Uterus (tissue), 4 donors: ENCODE results near the gene DLG3. TPM values are rescaled to one million over a fixed set of nuclear protein-coding genes. Genes with fewer than 3 reads are reported as not detected.

ENCODE experiments used
- DNase-seq, 2 donors: peaks; one replicate each; pipeline ENCODE4 v3.0.0-alpha.2; 2019 to 2020
- H3K27ac ChIP-seq, 2 donors: fragments of 200-600 bp; sonication (generic); 1 replicate in 1 of 2; 2 replicates in 1 of 2; pipeline ENCODE4 v1.5.1; 2016 to 2018
- H3K27me3 ChIP-seq, 2 donors: fragments of 200-600 bp; sonication (generic); one replicate each; pipeline ENCODE4 v1.5.1; 2018 to 2019; ENCODE audit warnings: control low read depth in 1 of 2
- H3K36me3 ChIP-seq, 2 donors: fragments of 200-600 bp; sonication (generic); one replicate each; pipeline ENCODE4 v1.5.1; 2019; ENCODE audit warnings: control low read depth in 1 of 2
- H3K4me1 ChIP-seq, 2 donors: fragments of 200-600 bp; sonication (generic); one replicate each; pipeline ENCODE4 v1.5.1; 2018 to 2019; ENCODE audit warnings: control low read depth in 1 of 2
- H3K4me3 ChIP-seq, 2 donors: fragments of 200-600 bp; sonication (generic); 1 replicate in 1 of 2; 2 replicates in 1 of 2; pipeline ENCODE4 v1.5.1; 2018 to 2019; ENCODE audit warnings: mild to moderate bottlenecking in 1 of 2
- H3K9me3 ChIP-seq, 2 donors: fragments of 200-600 bp; sonication (generic); one replicate each; pipeline ENCODE4 v1.5.1; 2019; ENCODE audit warnings: control low read depth in 1 of 2
- POLR2A ChIP-seq, 2 donors: fragments of 450-650 bp; IDR thresholded peaks; one replicate each; pipeline ENCODE4 v1.6.1; 2016; ENCODE audit warnings: antibody characterized with exemption in 2 of 2, mild to moderate bottlenecking in 1 of 2, moderate library complexity in 1 of 2
- intact Hi-C: fragments of 100-400 bp; cut with DNase I; formaldehyde crosslinking; loops from one replicate; pipeline ENCODE4 v1.15.1; 2023; ENCODE audit warnings: low total_unique reads
- total RNA-seq, 4 donors: library from RNA; depleted of rRNA in 3 of 4; stranded (reverse); fragments of >200 nt in 3 of 4; gene quantifications; one replicate each; pipeline versions ENCODE4 v1.1.0 to v1.2.4, GENCODE V29; 2014 to 2023
- TF ChIP-seq, protein P1 (sequence below), 4 experiments: fragments of 200-600 bp in 2 of 4; fragments of 450-650 bp in 2 of 4; sonication (generic) in 2 of 4; IDR thresholded peaks; one replicate each; pipeline ENCODE4 v1.5.1; 2016 to 2019; ENCODE audit warnings: antibody characterized with exemption in 4 of 4, mild to moderate bottlenecking in 2 of 4, moderate library complexity in 1 of 4
- donor health status: DM: yes; HTN: yes; CAD: no.

DLG3 gene
- total RNA-seq, 4 donors from 2014 or later: 4.9 to 72.6 (median 33.5) TPM

DNA sequence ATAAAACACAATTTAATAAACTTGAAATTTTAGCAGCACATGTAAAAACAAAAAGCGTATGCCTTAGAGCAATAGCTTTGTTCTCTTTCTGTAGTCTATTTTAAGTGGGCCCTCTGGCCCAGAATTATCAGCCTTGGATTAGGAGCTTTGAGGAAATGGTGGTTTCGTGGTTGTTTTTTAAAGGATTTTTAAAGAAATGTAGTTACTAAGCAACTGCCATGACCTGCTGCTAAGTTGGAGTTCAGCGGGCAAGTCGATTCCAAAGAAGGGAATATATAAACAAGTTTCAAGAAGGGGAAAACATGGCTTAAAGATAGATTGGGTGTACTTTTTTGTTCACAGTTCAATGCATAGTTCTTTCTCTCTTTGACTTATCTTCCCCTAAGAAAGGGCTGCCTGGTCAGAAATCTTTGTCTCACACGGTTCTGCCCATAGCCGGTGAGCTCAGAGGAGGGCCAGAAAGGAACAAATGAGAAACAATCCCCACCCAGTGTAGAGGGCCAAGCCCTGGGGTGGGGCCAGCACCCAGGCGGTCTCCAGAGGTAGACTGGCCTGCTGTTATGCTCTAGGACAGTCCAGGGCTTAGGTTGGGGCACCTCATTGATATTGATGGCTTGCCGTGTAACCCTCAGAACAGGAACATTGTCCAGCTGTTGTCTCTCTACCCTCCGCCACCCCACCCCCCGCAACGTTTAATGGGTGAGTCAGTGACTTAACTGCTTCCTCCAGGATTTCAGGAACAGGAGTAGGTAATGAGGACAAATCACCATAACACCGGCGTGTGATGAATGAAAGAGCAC lies 32.5 kb downstream of the DLG3 start:
- DNase-seq: peak; percentile 51 to 58
- Histone ChIP-seq H3K27me3 (no peaks in the 10 kb centered on the region), H3K4me1 (no peaks in the 10 kb centered on the region), H3K27ac (peak overlapping the region; percentile 55 to 70), H3K36me3 (no peaks in the 10 kb centered on the region), H3K9me3 (no peaks in the 10 kb centered on the region), H3K4me3 (no peak overlapping the region)
- no peak for TF ChIP-seq POLR2A (IDR thresholded peaks at IDR 0.05)
- TF ChIP-seq, protein P1, sequence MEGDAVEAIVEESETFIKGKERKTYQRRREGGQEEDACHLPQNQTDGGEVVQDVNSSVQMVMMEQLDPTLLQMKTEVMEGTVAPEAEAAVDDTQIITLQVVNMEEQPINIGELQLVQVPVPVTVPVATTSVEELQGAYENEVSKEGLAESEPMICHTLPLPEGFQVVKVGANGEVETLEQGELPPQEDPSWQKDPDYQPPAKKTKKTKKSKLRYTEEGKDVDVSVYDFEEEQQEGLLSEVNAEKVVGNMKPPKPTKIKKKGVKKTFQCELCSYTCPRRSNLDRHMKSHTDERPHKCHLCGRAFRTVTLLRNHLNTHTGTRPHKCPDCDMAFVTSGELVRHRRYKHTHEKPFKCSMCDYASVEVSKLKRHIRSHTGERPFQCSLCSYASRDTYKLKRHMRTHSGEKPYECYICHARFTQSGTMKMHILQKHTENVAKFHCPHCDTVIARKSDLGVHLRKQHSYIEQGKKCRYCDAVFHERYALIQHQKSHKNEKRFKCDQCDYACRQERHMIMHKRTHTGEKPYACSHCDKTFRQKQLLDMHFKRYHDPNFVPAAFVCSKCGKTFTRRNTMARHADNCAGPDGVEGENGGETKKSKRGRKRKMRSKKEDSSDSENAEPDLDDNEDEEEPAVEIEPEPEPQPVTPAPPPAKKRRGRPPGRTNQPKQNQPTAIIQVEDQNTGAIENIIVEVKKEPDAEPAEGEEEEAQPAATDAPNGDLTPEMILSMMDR (IDR thresholded peaks at IDR 0.05): no peak
- intact Hi-C loops: no loop called here

DNA sequence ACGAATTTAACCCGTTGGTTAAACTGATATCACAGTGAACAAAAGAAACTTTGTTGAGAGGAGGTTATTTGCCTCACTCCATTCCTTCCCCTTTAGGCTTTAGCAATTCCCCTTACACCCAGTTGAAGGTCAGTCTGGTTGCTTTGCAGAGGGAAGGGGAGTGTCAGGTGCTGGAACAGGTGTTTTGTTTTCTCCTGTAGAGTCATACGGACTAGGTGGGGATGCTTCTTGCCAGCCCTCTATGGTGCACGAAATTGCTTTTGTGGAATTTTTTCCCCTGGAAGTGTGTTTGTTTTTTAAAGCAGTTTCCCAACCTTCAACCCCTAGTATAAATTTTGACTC lies 33.1 kb downstream of the DLG3 start:
- no peak for TF ChIP-seq POLR2A (IDR thresholded peaks at IDR 0.05)
- TF ChIP-seq, protein P1 (IDR thresholded peaks at IDR 0.05): no peak
- intact Hi-C loops: no loop called here

DNA sequence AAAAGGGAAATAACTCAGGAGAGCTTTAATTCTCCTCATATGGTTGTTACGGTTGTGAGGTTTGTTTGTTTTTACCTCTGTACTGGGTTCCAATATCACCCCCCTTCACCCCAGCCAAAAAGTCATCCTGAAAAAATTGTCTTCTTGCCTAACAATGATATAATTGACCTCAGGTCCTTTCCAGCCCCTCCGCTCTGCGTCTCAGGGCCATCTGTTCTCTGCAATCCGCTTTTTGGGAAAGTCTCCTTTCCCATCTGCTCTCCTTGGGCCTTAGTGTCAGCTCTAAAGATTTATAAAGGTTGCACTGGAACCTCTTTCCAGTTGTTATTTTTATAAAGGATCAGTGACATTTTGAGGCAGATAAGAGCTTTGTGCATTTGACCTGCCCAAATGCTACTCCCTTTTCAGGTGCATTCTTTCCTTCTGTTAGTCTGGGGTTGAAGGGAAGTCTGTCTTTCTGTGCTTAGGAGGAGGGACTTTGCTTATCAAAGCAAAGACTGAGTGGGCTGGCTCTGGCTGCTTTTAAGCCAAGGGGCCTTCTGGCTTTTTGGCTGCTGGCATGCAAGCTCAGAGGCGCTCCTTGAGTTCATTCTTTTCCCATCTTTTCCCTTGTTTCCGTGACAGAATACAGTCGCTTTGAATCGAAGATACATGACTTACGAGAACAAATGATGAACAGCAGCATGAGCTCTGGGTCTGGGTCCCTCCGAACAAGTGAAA lies 34.1 kb downstream of the DLG3 start:
- Histone ChIP-seq H3K36me3 (no peaks in the 10 kb centered on the region), H3K4me1 (no peaks in the 10 kb centered on the region), H3K27me3 (no peaks in the 10 kb centered on the region), H3K9me3 (no peaks in the 10 kb centered on the region), H3K27ac (peak overlapping the region; percentile 55 to 70), H3K4me3 (no peak overlapping the region)
- TF ChIP-seq, protein P1 (IDR thresholded peaks at IDR 0.05): no peak
- no peak for TF ChIP-seq POLR2A (IDR thresholded peaks at IDR 0.05)
- intact Hi-C loops: no loop called here
- DNase-seq: no peak

More for the DNA sequence above, 33.1 kb downstream of the DLG3 start:
- peak overlapping the region; percentile 55 to 70 for H3K27ac ChIP-seq
- no peak for DNase-seq
- H3K4me3 ChIP-seq: no peak overlapping the region
- no peaks in the 10 kb centered on the region for H3K4me1 ChIP-seq
- no peaks in the 10 kb centered on the region for H3K9me3 ChIP-seq
- no peaks in the 10 kb centered on the region for H3K36me3 ChIP-seq
- H3K27me3 ChIP-seq: no peaks in the 10 kb centered on the region

DNA sequence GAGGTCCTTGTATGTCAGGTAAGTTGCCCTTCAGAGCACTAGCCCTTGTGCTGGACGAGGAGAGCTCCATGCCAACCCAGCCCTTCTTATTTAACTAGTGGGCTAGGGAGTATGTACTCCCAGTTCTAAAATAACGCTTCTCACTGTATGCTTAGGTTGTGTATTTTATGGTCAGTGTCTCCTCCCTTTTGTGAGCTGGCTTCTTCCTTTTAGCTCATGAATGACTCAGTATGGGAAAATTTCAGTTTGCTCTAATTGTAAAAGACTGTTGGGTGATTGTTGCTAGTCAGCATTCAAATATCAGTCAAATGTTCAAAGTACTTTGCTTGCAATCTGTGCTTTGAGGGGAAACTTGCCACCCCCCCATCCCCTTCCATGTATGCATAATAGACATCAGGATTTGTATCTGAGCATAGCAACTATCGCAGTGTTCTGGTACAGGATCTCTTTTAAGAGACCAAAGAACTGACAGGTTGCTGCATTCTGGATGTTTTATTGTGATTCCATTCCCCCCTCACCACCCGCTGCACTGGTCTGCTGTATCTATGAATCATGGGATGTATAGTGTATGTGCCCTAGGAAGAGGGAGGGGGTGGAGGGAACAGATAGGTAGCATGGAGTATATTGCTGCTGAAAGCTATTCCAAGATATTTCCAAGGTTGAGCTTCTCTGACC lies 34.7 kb downstream of the DLG3 start:
- H3K27me3 ChIP-seq: no peaks in the 10 kb centered on the region
- no peaks in the 10 kb centered on the region for H3K4me1 ChIP-seq
- no peaks in the 10 kb centered on the region for H3K36me3 ChIP-seq
- H3K27ac ChIP-seq: peak overlapping the region; percentile 55 to 70
- H3K4me3 ChIP-seq: no peak overlapping the region
- DNase-seq: no peak
- intact Hi-C loops: no loop called here
- no peak for TF ChIP-seq POLR2A (IDR thresholded peaks at IDR 0.05)
- TF ChIP-seq, protein P1 (IDR thresholded peaks at IDR 0.05): no peak
- no peaks in the 10 kb centered on the region for H3K9me3 ChIP-seq
